ENCODE measurements around the gene MYOM1.

MYOM1 gene

GRCh38 chr18:3085612-3086011 lies 134.2 kb downstream of the MYOM1 start:
- TF ChIP-seq SIN3A (IDR thresholded peaks at IDR 0.05; ENCODE audit: borderline replicate concordance, insufficient read depth, low read length) (no peak), TAF1 (IDR thresholded peaks at IDR 0.05; ENCODE audit: borderline replicate concordance, insufficient read depth, low read length) (no peak), FOXP2 (optimal IDR thresholded peaks at IDR 0.05; ENCODE audit: borderline replicate concordance, extremely low read depth, extremely low read length, insufficient read depth) (no peak), POLR2AphosphoS5 (IDR thresholded peaks at IDR 0.05; ENCODE audit: low read depth, low read length) (no peak), REST (IDR thresholded peaks at IDR 0.05; ENCODE audit: insufficient read depth in 1 of 2, low read depth in 2 of 2, low read length in 2 of 2) (no peak)

GRCh38 chr18:3084206-3084605 lies 135.6 kb downstream of the MYOM1 start:
- TF ChIP-seq POLR2AphosphoS5 (IDR thresholded peaks at IDR 0.05; ENCODE audit: low read depth, low read length) (no peak), SIN3A (IDR thresholded peaks at IDR 0.05; ENCODE audit: borderline replicate concordance, insufficient read depth, low read length) (no peak), REST (IDR thresholded peaks at IDR 0.05; ENCODE audit: insufficient read depth in 1 of 2, low read depth in 2 of 2, low read length in 2 of 2) (no peak), TAF1 (IDR thresholded peaks at IDR 0.05; ENCODE audit: borderline replicate concordance, insufficient read depth, low read length) (no peak), FOXP2 (optimal IDR thresholded peaks at IDR 0.05; ENCODE audit: borderline replicate concordance, extremely low read depth, extremely low read length, insufficient read depth) (no peak)

GRCh38 chr18:3083766-3084165 lies 136.0 kb downstream of the MYOM1 start:
- TF ChIP-seq SIN3A (IDR thresholded peaks at IDR 0.05; ENCODE audit: borderline replicate concordance, insufficient read depth, low read length) = no peak
- no peak for TF ChIP-seq REST (IDR thresholded peaks at IDR 0.05; ENCODE audit: insufficient read depth in 1 of 2, low read depth in 2 of 2, low read length in 2 of 2)
- TF ChIP-seq POLR2AphosphoS5 (IDR thresholded peaks at IDR 0.05; ENCODE audit: low read depth, low read length) = no peak
- TF ChIP-seq FOXP2 (optimal IDR thresholded peaks at IDR 0.05; ENCODE audit: borderline replicate concordance, extremely low read depth, extremely low read length, insufficient read depth) = no peak
- no peak for TF ChIP-seq TAF1 (IDR thresholded peaks at IDR 0.05; ENCODE audit: borderline replicate concordance, insufficient read depth, low read length)

GRCh38 chr18:3081584-3081991 lies 138.2 kb downstream of the MYOM1 start:
- no peak for TF ChIP-seq POLR2AphosphoS5 (IDR thresholded peaks at IDR 0.05; ENCODE audit: low read depth, low read length)
- no peak for TF ChIP-seq SIN3A (IDR thresholded peaks at IDR 0.05; ENCODE audit: borderline replicate concordance, insufficient read depth, low read length)
- TF ChIP-seq REST (IDR thresholded peaks at IDR 0.05; ENCODE audit: insufficient read depth in 1 of 2, low read depth in 2 of 2, low read length in 2 of 2) = no peak
- TF ChIP-seq FOXP2 (optimal IDR thresholded peaks at IDR 0.05; ENCODE audit: borderline replicate concordance, extremely low read depth, extremely low read length, insufficient read depth) = no peak
- TF ChIP-seq TAF1 (IDR thresholded peaks at IDR 0.05; ENCODE audit: borderline replicate concordance, insufficient read depth, low read length) = no peak

- TF ChIP-seq TAF1 (IDR thresholded peaks at IDR 0.05; ENCODE audit: borderline replicate concordance, insufficient read depth, low read length) = no peak
- TF ChIP-seq POLR2AphosphoS5 (IDR thresholded peaks at IDR 0.05; ENCODE audit: low read depth, low read length) = no peak
- no peak for TF ChIP-seq FOXP2 (optimal IDR thresholded peaks at IDR 0.05; ENCODE audit: borderline replicate concordance, extremely low read depth, extremely low read length, insufficient read depth)
- no peak for TF ChIP-seq REST (IDR thresholded peaks at IDR 0.05; ENCODE audit: insufficient read depth in 1 of 2, low read depth in 2 of 2, low read length in 2 of 2)
- TF ChIP-seq SIN3A (IDR thresholded peaks at IDR 0.05; ENCODE audit: borderline replicate concordance, insufficient read depth, low read length) = no peak
Observed at GRCh38 chr18:3079653-3080052, 140.1 kb downstream of the MYOM1 start.
